Choroid plexus epithelial cell (primary cell): Measurements from ENCODE around the gene MT1M.

Source experiments
- DNase-seq: peaks from one replicate; pipeline ENCODE4 v3.0.0-alpha.2; 2010; ENCODE audit warnings: low read depth
- H3K4me3 ChIP-seq: 2 replicates; pipeline ENCODE4 v1.5.1; 2011; ENCODE audit warnings: low read depth, mild to moderate bottlenecking, control low read depth, low read length, moderate library complexity
- TF ChIP-seq, protein P1 (sequence below): conservative IDR thresholded peaks from 2 replicates; pipeline ENCODE4 v1.5.1; 2011; ENCODE audit warnings: low read depth, mild to moderate bottlenecking, control low read depth, inconsistent platforms, low read length, moderate library complexity

MT1M gene

DNA sequence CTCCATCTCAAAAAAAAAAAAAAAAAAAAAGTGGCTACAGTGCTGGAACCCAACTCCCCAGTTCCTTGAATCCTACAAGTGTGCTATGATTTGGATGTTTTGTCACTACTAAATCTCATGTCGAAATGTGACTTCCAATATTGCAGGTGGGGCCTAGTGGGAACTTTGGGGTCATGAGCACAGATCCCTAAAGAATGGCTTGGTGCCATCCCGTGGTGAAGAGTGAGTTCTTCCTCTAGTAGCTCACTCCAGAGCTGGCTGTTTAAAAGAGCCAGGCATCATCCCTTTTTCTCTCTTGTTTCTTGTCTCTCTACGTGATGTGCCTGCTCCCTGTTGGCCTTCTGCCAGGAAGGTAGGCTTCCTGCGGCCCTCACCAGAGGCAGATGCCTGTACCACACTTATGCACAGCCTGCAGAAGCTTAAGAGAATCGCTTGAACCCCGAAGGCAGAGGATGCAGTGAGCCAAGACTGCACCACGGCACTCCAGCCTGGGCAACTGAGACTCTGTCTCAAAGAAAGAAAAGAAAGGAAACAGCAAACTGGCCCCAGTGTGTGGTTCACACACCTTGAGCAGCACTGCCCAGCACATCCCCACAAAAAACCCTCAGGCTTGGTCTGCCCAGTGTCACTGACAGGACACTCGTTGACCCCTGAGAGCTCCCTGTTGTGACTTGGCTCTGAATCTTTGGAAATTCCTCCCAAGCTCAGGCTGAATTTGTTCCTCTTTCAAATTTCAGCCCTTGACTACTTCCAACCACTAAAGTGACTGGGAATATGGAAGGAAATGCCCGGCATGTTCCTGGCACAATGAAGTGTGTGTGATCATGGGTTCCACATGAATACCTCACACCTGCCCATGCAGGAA, 3.7 kb upstream of the MT1M start:
- TF ChIP-seq, protein P1, sequence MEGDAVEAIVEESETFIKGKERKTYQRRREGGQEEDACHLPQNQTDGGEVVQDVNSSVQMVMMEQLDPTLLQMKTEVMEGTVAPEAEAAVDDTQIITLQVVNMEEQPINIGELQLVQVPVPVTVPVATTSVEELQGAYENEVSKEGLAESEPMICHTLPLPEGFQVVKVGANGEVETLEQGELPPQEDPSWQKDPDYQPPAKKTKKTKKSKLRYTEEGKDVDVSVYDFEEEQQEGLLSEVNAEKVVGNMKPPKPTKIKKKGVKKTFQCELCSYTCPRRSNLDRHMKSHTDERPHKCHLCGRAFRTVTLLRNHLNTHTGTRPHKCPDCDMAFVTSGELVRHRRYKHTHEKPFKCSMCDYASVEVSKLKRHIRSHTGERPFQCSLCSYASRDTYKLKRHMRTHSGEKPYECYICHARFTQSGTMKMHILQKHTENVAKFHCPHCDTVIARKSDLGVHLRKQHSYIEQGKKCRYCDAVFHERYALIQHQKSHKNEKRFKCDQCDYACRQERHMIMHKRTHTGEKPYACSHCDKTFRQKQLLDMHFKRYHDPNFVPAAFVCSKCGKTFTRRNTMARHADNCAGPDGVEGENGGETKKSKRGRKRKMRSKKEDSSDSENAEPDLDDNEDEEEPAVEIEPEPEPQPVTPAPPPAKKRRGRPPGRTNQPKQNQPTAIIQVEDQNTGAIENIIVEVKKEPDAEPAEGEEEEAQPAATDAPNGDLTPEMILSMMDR: peak; percentile 7
- peak; percentile 33 for DNase-seq
- no peak overlapping the region for H3K4me3 ChIP-seq

DNA sequence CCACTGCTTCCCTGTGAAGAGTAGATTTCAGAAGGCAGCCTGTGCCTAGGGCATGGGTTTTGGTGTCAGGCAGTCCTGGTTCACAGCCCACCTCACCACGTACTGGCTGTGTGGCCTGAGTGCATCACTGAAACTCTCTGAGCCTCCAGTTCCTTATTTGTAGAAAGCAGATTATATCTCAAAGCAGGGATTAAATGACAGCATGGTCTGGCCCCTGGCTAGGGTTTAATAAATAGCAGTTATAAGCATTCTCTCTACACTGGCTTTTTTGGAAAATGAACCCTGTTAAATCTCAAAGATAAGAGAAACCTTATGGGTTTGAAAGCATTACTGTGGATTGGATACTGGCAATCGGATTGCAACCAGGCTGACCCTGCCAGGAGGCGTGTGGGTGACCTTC, 2.9 kb upstream of the MT1M start:
- TF ChIP-seq, protein P1: no peak

DNA sequence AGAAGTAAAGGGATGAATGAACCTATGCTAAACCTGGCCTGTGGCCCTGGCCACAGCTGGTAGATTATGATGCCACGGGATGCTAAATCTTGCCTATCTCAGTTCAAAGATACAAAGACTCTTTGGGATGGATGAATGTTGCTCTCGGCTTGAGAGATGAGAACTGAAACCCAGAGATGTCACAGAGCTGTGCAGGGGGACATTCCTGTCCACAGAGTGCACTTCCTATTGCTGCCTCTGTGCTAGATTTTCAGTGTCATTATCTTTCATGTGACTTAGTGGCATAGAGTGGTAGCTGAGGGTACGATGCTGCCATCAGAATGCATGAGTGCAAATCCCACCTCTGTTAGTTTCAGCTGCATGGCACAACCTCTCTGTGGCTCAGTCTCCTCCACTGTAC, 2.3 kb upstream of the MT1M start:
- TF ChIP-seq, protein P1: no peak
- DNase-seq: no peak
- no peak overlapping the region for H3K4me3 ChIP-seq

More for the DNA sequence above, 2.9 kb upstream of the MT1M start:
- no peak for DNase-seq
- no peak overlapping the region for H3K4me3 ChIP-seq

DNA sequence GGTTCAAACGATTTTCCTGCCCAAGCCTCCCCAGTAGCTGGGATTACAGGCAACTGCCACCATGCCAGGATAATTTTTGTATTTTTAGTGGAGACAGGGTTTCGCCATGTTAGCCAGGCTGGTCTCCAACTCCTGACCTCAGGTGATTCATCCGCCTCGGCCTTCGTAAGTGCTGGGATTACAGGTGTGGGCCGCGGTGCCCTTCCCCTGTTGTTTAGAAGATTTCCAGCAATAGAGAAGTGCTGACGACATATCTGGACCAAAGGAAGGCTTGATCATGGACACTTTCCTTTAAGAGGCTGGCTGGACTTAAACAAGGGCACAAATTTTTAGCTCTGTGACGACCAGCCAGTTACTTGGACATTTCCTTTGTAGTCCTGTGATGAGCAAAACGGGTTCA, 1.3 kb upstream of the MT1M start:
- no peak overlapping the region for H3K4me3 ChIP-seq
- TF ChIP-seq, protein P1: no peak
- no peak for DNase-seq

DNA sequence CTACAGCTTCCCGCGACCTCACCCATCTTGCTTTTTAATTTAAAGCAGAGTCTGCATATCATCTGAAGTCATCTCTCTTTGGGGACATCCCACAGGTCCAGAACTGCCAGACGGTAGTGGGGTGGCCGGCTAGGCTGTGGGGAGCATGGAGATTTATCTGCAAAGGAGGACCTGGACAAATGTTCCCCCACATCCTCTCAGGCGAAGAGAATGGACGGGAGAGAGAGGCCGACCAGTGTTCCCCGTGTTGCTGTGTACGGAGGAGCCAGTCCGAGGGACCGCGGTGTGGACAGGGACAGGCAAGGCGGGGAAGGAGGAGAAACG, 665 bp upstream of the MT1M start:
- no peak for DNase-seq
- TF ChIP-seq, protein P1: no peak
- H3K4me3 ChIP-seq: peak overlapping the region; percentile 53

DNA sequence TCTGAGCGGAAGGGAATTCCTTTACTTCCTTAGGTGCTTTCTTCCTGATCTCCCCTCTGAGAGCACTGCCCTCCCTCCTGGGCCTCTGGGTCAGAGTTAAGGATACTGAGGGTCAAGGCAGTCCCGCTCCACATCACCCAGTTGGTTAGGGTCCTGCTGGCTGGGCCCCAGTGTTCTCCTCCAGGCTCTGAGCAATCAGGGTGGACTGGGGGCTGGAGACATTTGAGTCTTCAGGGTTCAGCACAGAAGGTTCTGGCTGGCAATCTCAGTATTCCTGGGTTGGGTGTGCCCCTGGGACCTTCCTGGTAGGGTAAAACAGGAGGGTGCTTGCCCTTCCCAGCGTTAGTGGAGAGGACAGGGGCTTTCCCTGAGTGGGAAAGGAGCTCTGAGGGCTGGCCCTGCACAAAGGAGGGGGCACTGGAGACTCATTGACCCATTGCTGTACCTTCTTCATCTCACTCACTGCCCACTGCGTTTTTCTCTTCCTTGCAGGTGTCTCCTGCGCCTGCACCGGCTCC, 448 bp downstream of the MT1M start:
- TF ChIP-seq, protein P1: no peak
- no peak for DNase-seq
- peak overlapping the region; percentile 53 for H3K4me3 ChIP-seq

DNA sequence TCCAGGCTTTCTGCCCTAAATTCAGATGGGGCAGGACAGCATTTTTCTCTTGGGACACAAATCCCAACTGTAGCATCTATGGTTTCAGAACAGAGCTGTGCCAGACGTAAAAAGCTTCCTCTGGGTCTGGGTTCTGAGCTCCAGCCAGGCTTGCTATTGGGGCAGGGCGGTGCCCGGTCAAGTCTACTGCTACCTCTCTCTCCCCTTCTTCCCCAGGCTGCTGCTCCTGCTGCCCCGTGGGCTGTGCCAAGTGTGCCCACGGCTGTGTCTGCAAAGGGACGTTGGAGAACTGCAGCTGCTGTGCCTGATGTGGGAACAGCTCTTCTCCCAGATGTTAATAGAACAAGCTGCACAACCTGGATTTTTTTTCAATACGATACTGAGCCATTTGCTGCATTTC, 1.1 kb downstream of the MT1M start:
- DNase-seq: no peak
- TF ChIP-seq, protein P1: no peak
- H3K4me3 ChIP-seq: no peak overlapping the region
